Skeletal muscle satellite cell (primary cell): ENCODE data around the gene CCDC127.
"Not testable (repeated sequence)": the region's sequence is repeated elsewhere in the genome, so short reads cannot be mapped to it uniquely, and the experiment has no call there.

Source experiments
- H3K27me3 ChIP-seq: 2 replicates; pipeline ENCODE4 v1.7.0; 2013; ENCODE audit warnings: low read length; ENCODE audit not compliant: control insufficient read depth, insufficient read depth
- H3K36me3 ChIP-seq: 2 replicates; pipeline ENCODE4 v1.7.0; 2013; ENCODE audit warnings: mild to moderate bottlenecking, control low read depth, low read length; ENCODE audit not compliant: insufficient read depth
- H3K4me1 ChIP-seq: 2 replicates; pipeline ENCODE4 v1.7.0; 2013; ENCODE audit warnings: low read length; ENCODE audit not compliant: control insufficient read depth, insufficient read depth
- H3K4me2 ChIP-seq: 2 replicates; pipeline ENCODE4 v1.7.0; 2013; ENCODE audit warnings: mild to moderate bottlenecking, low read length
- H3K4me3 ChIP-seq: 2 replicates; pipeline ENCODE4 v1.7.0; 2013; ENCODE audit warnings: low read length
- H3K9ac ChIP-seq: 2 replicates; pipeline ENCODE4 v1.7.0; 2013; ENCODE audit warnings: mild to moderate bottlenecking, low read depth, low read length, moderate library complexity
- H3K9me3 ChIP-seq: replicated peaks from 2 replicates; pipeline ENCODE4 v1.7.0; 2013; ENCODE audit warnings: mild to moderate bottlenecking, control low read depth, low read length

CCDC127 gene

DNA sequence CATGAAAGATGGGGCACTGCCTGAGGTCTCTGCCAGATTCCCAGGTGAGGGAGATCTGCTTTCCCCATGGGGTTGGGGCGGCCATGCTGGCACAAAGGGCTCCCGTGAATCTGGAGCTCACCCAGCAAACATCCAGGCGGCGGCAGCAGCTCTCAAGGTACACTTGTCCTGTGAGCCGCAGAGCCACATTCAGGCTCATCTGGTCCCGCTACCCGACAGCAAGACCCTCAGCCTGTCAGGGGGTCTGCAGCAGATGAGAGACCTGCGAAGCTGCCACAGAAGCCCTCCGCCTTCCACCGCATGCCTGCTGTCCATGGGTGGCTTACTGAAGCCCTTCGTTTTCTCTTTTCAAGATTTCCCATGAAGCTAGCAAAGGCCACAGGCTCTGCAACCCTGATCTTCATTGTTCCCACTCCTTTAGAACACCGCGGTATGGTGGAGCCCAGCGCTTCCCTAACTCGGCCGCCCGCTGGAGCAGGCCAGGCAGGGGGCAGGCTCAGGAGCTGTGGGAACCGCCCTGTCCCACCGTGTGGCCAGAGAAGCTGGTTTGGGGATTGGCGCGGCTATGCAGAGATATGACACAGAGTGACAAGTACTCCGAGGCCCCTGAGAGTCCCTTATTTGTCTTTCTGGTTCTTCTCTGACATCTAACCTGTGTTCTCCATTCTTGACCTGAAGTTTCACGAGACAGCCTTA lies 17.9 kb downstream of the CCDC127 start:
- Histone ChIP-seq H3K4me3 (no peak overlapping the region), H3K4me2 (no peak overlapping the region), H3K9ac (no peak overlapping the region), H3K4me1 (no peaks in the 10 kb centered on the region), H3K9me3 (no peaks in the 10 kb centered on the region), H3K36me3 (peaks cover 17% of the 10 kb centered on the region), H3K27me3 (no peaks in the 10 kb centered on the region)

GRCh38 chr5:199197-199949 lies 18.6 kb downstream of the CCDC127 start:
- H3K9me3 ChIP-seq: no peaks in the 10 kb centered on the region
- no peaks in the 10 kb centered on the region for H3K4me1 ChIP-seq
- H3K27me3 ChIP-seq: peaks cover 7% of the 10 kb centered on the region
- H3K4me3 ChIP-seq: no peak overlapping the region
- H3K4me2 ChIP-seq: no peak overlapping the region
- H3K9ac ChIP-seq: no peak overlapping the region
- peaks cover 13% of the 10 kb centered on the region for H3K36me3 ChIP-seq

DNA sequence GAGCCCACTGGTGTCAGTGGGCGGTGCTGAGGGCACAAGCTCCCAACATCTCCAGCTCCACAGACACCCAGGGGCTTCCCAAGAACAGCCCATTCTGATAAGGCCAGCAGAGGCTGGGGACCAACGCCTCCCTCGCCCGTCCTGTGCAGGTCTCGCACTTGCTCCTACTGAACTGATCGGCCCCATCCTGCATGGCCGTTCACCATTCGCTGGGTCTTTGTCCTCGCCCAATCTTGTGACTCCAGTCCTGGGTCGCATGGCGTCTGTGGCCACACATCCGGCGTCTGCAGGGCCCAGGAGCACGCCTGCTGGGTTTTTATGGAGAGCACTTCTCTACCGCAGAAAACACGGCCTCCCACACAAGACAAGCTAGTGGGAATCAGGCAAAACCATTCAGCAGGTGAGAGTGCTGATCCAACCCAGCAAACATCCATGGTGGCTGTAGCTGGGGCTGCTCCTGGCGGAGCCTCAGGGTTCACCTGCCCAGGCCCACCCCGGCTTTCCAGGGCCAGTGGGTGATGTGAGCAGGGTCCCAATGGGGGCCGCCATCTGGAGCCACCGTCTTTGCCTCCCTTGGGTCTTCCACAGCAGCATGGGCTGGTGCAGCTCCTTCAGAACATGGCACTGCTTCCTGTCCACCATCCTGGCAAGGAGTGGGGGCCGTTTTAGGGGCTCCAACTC lies 19.3 kb downstream of the CCDC127 start:
- Histone ChIP-seq H3K9me3 (no peaks in the 10 kb centered on the region), H3K4me2 (no peak overlapping the region), H3K36me3 (peaks cover 8% of the 10 kb centered on the region)

DNA sequence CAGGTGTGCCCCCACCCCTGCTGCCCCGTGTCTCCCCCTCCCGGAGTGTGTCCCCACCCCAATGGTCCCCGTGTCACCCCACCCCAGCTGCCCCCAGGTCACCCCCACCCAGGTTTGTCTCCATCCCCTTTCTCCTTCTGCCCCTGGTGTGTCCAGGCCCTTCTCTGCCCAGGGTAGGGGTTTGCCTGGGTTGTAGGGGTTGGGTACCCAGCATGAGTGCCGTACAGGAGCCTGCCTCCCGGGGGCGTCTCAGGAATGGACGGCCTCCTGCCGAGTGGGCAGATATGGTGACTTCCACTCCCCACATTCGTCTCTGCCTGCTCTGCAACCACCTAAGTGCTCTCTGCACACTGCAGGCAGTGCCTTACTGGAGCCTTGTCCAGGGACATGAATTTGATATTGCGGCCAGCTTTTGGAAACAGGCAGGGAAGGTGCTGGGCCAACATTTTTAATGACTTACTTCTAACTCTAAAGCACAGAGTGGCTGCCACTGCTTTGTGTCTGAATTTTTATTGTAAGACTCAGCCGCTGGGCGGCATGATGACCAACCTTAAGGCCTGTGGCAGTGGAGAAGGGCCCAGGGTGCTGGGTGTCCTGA lies 20.0 kb downstream of the CCDC127 start:
- H3K27me3 ChIP-seq: peaks cover 9% of the 10 kb centered on the region
- H3K36me3 ChIP-seq: peaks cover 3% of the 10 kb centered on the region
- no peaks in the 10 kb centered on the region for H3K9me3 ChIP-seq
- H3K4me1 ChIP-seq: no peaks in the 10 kb centered on the region
- no peak overlapping the region for H3K4me3 ChIP-seq
- H3K4me2 ChIP-seq: no peak overlapping the region
- no peak overlapping the region for H3K9ac ChIP-seq

More for the DNA sequence above, 19.3 kb downstream of the CCDC127 start:
- Histone ChIP-seq H3K9ac (no peak overlapping the region), H3K4me3 (no peak overlapping the region), H3K4me1 (no peaks in the 10 kb centered on the region), H3K27me3 (peaks cover 9% of the 10 kb centered on the region)

GRCh38 chr5:197031-197430 lies 20.9 kb downstream of the CCDC127 start:
- H3K4me1 ChIP-seq, H3K9ac ChIP-seq, H3K4me2 ChIP-seq, H3K36me3 ChIP-seq, H3K9me3 ChIP-seq, H3K4me3 ChIP-seq: not testable (repeated sequence)
- peaks cover 18% of the 10 kb centered on the region for H3K27me3 ChIP-seq

DNA sequence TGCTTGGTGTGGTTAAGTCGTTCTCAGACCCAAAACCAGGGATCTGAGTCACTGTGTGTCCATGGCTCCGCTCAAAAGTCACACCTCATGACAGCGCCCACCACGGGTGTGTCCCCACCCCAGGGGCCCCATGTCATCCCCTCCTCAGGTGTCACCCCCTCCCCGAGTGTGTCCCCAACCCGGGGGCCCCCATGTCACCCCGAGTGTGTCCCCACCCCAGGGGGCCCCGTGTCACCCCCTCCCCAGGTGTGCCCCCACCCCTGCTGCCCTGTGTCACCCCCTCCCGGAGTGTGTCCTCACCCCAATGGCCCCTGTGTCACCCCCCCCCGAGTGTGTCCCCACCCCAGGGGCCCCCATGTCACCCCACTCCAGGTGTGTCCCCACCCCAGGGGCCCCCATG lies 21.6 kb downstream of the CCDC127 start:
- peaks cover 25% of the 10 kb centered on the region for H3K27me3 ChIP-seq
- peaks cover 3% of the 10 kb centered on the region for H3K36me3 ChIP-seq
- no peak overlapping the region for H3K4me3 ChIP-seq
- H3K4me2 ChIP-seq: no peak overlapping the region
- no peaks in the 10 kb centered on the region for H3K9me3 ChIP-seq
- H3K4me1 ChIP-seq: peaks cover 2% of the 10 kb centered on the region
- H3K9ac ChIP-seq: no peak overlapping the region

DNA sequence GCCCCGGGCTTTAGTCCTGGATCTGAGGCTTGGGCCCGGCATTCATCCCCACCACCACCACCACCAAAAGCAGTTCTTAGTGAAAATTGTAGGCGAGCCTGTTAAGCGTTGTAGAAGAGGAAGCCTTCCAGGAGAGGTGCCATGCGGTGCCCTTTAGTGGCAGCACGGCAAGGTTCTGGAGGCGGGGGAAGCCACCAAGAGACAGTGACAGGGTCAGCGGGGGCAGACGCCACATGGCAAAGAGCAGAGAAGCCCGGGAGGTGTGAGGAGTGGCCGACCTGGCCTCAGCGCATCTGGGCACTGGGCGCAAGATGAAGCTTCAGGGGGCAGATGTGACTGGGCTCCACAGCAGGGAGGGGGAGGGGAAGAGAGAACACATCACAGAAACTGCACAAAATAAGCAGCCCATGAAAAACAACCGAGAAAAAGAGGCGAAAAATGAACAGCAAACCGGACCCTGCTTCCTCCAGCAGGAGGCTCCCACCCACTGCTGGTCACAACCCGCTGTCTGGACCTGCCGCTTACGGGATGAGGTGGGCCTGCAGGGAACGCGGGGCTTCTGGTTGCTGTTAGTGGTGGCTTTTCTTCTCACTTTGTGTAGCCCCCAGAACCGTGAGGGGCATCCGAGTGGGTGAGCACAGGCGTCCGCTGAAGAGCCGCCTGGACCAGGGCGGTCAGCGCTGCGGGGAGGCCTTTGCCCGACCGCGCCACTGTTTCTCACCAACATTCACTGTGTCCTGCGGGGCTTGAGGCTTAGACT lies 22.4 kb downstream of the CCDC127 start:
- peaks cover 5% of the 10 kb centered on the region for H3K4me1 ChIP-seq
- H3K27me3 ChIP-seq: peaks cover 33% of the 10 kb centered on the region
- no peak overlapping the region for H3K4me3 ChIP-seq

DNA sequence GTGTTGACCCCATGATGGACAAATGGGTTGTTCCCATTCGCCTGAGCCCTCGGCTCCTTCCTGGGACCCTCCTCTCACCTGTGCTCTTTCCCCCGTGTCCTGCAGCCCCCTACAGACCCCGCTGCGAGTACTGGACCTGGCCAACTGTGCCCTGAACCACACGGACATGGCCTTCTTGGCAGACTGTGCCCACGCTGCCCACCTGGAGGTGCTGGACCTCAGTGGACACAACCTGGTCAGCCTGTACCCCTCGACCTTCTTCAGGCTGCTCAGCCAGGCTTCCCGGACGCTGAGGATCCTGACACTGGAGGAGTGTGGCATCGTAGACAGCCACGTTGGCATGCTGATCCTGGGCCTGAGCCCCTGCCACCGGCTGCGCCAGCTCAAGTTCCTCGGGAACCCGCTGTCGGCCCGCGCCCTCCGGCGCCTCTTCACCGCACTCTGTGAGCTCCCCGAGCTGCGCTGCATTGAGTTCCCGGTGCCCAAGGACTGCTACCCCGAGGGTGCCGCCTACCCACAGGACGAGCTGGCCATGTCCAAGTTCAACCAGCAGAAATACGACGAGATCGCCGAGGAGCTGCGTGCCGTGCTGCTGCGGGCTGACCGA lies 23.2 kb downstream of the CCDC127 start:
- H3K36me3 ChIP-seq: peaks cover 3% of the 10 kb centered on the region
- no peaks in the 10 kb centered on the region for H3K9me3 ChIP-seq
- H3K4me3 ChIP-seq: no peak overlapping the region
- peaks cover 5% of the 10 kb centered on the region for H3K4me1 ChIP-seq
- no peak overlapping the region for H3K4me2 ChIP-seq
- H3K27me3 ChIP-seq: peaks cover 41% of the 10 kb centered on the region
- H3K9ac ChIP-seq: no peak overlapping the region

More for the DNA sequence above, 22.4 kb downstream of the CCDC127 start:
- Histone ChIP-seq H3K9ac (no peak overlapping the region), H3K9me3 (no peaks in the 10 kb centered on the region), H3K36me3 (peaks cover 3% of the 10 kb centered on the region), H3K4me2 (no peak overlapping the region)

GRCh38 chr5:194102-194501 lies 23.9 kb downstream of the CCDC127 start:
- Histone ChIP-seq H3K4me2 (no peak overlapping the region), H3K4me3 (no peak overlapping the region), H3K9me3 (no peaks in the 10 kb centered on the region), H3K27me3 (peaks cover 41% of the 10 kb centered on the region), H3K9ac (no peak overlapping the region), H3K36me3 (peaks cover 3% of the 10 kb centered on the region), H3K4me1 (peaks cover 5% of the 10 kb centered on the region)

GRCh38 chr5:192970-193831 lies 24.8 kb downstream of the CCDC127 start:
- Histone ChIP-seq H3K9me3 (no peaks in the 10 kb centered on the region), H3K36me3 (no peaks in the 10 kb centered on the region), H3K4me3 (no peak overlapping the region), H3K4me2 (no peak overlapping the region), H3K27me3 (peaks cover 44% of the 10 kb centered on the region), H3K4me1 (peaks cover 12% of the 10 kb centered on the region), H3K9ac (no peak overlapping the region)
